NT2/D1 (cell line): ENCODE measurements around the gene LOXL1.

ENCODE experiments used
- YY1 ChIP-seq: IDR thresholded peaks from 2 replicates; pipeline ENCODE4 v1.6.1; 2011; ENCODE audit not compliant: insufficient read length, insufficient read depth
- ZNF274 ChIP-seq: IDR thresholded peaks from 2 replicates; pipeline ENCODE4 v1.6.1; 2011; ENCODE audit warnings: mild to moderate bottlenecking, low read depth, low read length

DNA sequence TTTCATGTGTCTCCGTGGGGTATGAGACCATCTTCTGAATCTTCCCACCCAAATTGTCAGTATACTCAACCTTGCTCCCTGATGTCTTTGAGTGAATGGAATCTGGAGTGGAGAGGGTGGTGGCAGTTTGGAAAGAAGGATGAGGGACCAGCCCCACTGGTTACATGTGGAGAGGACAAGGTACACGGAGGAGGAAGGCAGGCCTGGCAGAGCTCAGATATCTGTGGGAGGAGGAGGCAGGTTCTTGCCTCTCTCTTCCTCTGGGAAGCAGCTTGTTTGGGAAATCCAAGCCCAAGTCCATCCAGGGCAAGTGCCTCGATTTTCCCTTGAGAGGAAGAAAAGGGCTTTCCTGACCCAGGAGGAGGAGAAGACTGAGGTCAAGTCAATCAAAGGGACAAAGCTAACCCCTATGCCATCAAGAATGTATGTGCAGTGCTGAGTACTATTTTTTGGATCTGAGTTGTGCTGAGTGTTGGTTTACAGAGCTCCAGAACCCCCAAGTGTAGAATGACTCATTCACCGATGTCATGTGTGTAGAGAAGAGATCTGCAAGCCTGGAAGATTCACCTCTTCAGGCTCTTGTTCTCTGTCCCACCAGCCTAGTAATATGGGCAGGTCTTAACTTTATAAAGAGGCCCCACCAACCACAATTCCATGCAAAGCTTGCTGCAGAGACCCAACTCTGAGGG, 19.8 kb upstream of the LOXL1 start:
- no peak for TF ChIP-seq ZNF274
- no peak for TF ChIP-seq YY1
